Type B pancreatic cell (in vitro differentiated cells): Measurements from ENCODE around the gene SPINT2. TPM values are rescaled to one million over a fixed set of nuclear protein-coding genes. Genes with fewer than 3 reads are reported as not detected.
A peak's percentile ranks its signal among the peaks of the same experiment; 100 is the strongest.

Experiments used
- DNase-seq: peaks from one replicate; pipeline ENCODE4 v3.0.0; 2021; ENCODE audit warnings: mixed read lengths; ENCODE audit not compliant: unreplicated experiment; ENCODE audit errors: extremely low spot score
- H3K27ac Mint-ChIP-seq: 2 replicates; pipeline ENCODE4 v1.8.0; 2021; ENCODE audit warnings: mild to moderate bottlenecking, mixed read lengths
- H3K27me3 Mint-ChIP-seq: 2 replicates; pipeline ENCODE4 v1.8.0; 2021; ENCODE audit warnings: mixed read lengths
- H3K36me3 Mint-ChIP-seq: 2 replicates; pipeline ENCODE4 v1.8.0; 2021; ENCODE audit warnings: mixed read lengths
- H3K4me1 Mint-ChIP-seq: one replicate; pipeline ENCODE4 v1.8.0; 2021; ENCODE audit warnings: mixed read lengths; ENCODE audit not compliant: unreplicated experiment
- H3K4me3 Mint-ChIP-seq: 2 replicates; pipeline ENCODE4 v1.8.0; 2021; ENCODE audit warnings: mild to moderate bottlenecking, mixed read lengths
- H3K9me3 Mint-ChIP-seq: 2 replicates; pipeline ENCODE4 v1.8.0; 2021; ENCODE audit warnings: mixed read lengths
- total RNA-seq: library from RNA; stranded (reverse); gene quantifications from 2 replicates; pipeline ENCODE4 v1.2.1, GENCODE V29; 2021; ENCODE audit warnings: low replicate concordance
- TF ChIP-seq, protein P1 (sequence below): fragments of 200-600 bp; sonication (generic); conservative IDR thresholded peaks from 2 replicates; pipeline ENCODE4 v1.5.0; 2021; ENCODE audit warnings: antibody characterized with exemption, mild to moderate bottlenecking

Gene SPINT2
- total RNA-seq, 1 donor from 2014 or later = 243 TPM

DNA sequence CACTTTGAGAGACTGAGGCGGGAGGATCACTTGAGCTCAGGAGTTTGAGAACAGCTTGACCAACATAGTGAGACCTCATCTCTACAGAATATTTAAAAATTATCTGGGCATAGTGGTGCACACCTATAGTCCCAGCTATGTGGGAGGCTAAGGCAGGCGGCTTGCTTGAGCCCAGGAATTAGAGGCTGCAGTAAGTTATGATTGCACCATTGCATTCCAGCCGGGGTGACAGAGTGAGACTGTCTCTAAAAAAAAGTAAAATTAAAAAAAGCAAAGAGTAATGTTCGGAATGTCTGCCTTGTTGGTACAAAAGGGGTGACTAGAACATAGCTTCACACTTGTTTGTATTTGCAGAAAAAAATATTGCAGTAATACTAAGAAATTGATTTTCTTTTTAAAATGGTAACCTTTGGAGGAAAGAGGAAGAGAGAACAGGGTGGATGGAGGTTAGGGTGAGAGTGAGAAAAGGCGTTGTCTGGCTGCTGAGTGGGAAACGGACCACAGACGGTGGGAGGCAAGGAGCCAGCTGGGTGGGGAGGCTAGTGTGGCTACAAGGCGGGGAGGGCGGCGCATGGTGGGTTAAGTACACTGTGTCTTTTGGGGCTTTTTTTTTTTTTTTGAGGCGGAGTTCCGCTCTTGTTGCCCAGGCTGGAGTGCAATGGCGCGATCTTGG, 18.4 kb upstream of the SPINT2 start:
- no peaks in the 10 kb centered on the region for H3K27me3 Mint-ChIP-seq
- TF ChIP-seq, protein P1, sequence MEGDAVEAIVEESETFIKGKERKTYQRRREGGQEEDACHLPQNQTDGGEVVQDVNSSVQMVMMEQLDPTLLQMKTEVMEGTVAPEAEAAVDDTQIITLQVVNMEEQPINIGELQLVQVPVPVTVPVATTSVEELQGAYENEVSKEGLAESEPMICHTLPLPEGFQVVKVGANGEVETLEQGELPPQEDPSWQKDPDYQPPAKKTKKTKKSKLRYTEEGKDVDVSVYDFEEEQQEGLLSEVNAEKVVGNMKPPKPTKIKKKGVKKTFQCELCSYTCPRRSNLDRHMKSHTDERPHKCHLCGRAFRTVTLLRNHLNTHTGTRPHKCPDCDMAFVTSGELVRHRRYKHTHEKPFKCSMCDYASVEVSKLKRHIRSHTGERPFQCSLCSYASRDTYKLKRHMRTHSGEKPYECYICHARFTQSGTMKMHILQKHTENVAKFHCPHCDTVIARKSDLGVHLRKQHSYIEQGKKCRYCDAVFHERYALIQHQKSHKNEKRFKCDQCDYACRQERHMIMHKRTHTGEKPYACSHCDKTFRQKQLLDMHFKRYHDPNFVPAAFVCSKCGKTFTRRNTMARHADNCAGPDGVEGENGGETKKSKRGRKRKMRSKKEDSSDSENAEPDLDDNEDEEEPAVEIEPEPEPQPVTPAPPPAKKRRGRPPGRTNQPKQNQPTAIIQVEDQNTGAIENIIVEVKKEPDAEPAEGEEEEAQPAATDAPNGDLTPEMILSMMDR = no peak
- H3K9me3 Mint-ChIP-seq = no peaks in the 10 kb centered on the region
- H3K27ac Mint-ChIP-seq = peak overlapping the region; percentile 29
- no peak for DNase-seq
- no peaks in the 10 kb centered on the region for H3K36me3 Mint-ChIP-seq
- H3K4me3 Mint-ChIP-seq = no peak overlapping the region
- peaks cover 15% of the 10 kb centered on the region for H3K4me1 Mint-ChIP-seq

DNA sequence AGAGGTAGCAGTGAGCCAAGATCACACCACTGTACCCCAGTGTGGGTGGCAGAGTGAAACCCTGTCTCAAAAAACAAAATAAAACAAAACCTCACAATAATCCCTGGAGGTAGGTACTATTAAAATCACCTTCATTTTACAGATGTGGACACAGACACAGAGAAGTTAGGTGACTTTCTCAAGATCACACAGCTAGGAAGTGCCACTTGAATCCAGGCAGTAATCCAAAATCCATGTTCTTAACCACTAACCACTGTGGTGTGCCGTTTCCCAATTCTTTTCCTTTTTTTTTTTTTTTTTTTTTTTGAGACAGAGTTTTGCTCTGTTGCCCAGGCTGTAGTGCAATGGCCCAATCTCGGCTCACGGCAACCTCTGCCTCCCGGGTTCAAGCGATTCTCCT, 17.2 kb upstream of the SPINT2 start:
- no peak overlapping the region for H3K4me3 Mint-ChIP-seq
- no peaks in the 10 kb centered on the region for H3K27me3 Mint-ChIP-seq
- TF ChIP-seq, protein P1 = no peak
- no peak for DNase-seq
- no peaks in the 10 kb centered on the region for H3K9me3 Mint-ChIP-seq
- peaks cover 25% of the 10 kb centered on the region for H3K4me1 Mint-ChIP-seq
- no peaks in the 10 kb centered on the region for H3K36me3 Mint-ChIP-seq
- no peak overlapping the region for H3K27ac Mint-ChIP-seq

DNA sequence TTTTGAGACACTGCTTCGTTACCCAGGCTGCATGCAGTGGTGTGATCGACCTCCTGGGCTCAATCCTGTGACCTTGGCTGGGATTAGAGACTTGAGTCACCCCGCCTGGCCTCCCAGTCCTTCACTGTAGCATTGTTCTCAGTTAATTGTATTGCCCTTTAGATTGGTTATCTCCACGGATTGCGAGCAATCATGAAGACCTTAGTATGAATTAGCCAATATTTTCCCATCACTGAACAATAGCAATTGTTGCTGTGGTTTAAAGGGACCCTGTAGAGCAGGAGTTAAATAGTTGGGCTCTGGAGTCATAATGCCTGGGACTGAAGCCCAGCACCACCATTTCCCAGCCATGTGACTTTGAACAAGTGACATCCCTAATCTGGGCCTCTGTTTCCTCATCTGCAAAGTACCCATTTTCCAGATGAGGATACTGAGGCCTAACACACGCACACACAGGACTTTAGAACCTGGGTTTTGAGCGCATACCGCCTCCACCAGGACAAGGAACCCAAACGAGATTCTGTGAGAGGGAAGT, 16.6 kb upstream of the SPINT2 start:
- TF ChIP-seq, protein P1 = no peak
- Mint-ChIP-seq H3K36me3 (no peaks in the 10 kb centered on the region), H3K27ac (peak overlapping the region; percentile 29), H3K4me3 (no peak overlapping the region), H3K4me1 (peaks cover 30% of the 10 kb centered on the region), H3K9me3 (no peaks in the 10 kb centered on the region), H3K27me3 (no peaks in the 10 kb centered on the region)
- DNase-seq = no peak

DNA sequence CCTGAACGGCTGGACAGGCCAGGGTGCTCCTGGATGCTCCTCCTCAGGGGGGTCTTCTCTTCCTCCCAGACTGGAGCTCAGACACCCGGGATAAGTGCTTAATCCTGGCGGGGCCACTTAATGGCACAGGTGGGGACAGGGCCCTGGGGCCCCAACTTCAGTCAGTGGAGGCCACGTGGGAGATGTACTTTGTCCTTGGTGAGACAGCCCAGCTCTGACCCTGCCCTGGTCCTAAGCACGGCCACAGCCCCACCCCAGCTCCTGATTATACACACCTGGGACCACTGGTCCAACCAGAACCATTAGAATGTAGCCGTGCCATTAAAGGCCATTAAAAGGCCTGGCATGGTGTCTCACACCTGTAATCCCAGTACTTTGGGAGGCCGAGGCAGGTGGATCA, 16.0 kb upstream of the SPINT2 start:
- Mint-ChIP-seq H3K9me3 (no peaks in the 10 kb centered on the region), H3K4me1 (peaks cover 30% of the 10 kb centered on the region), H3K4me3 (no peak overlapping the region), H3K27me3 (no peaks in the 10 kb centered on the region), H3K36me3 (no peaks in the 10 kb centered on the region), H3K27ac (no peak overlapping the region)
- TF ChIP-seq, protein P1 = no peak
- DNase-seq = no peak

DNA sequence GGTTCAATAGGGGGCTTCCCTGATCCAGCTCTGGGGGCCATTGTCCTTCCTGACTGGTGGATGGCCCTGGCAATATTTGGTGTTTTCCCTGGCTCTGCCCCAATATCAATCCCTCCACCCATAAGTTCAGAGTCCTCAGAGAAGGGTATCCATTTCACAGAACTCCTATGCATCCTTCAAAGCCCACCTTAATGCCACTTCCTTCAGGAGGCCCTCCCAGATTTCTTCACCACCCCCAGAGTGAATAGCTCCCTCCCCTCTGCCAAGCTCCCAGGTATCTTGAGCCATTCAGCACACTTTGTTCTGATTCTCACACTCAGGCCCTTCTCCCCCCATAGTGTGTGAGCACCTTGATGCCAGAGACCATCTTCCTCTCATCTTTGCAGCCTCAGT, 13.9 kb upstream of the SPINT2 start:
- Mint-ChIP-seq H3K27ac (peak overlapping the region; percentile 91), H3K36me3 (no peaks in the 10 kb centered on the region), H3K27me3 (peaks cover 4% of the 10 kb centered on the region), H3K4me3 (peak overlapping the region; percentile 24), H3K9me3 (no peaks in the 10 kb centered on the region), H3K4me1 (peaks cover 26% of the 10 kb centered on the region)
- TF ChIP-seq, protein P1 = no peak
- no peak for DNase-seq
